Neural cell (in vitro differentiated cells): ENCODE data around the gene MAPK8IP3.
"Not testable (repeated sequence)": the region's sequence is repeated elsewhere in the genome, so short reads cannot be mapped to it uniquely, and the experiment has no call there.

Experiments used
- CTCF ChIP-seq: fragments of 450-650 bp; IDR thresholded peaks from 2 replicates; pipeline ENCODE4 v1.5.1; 2014; ENCODE audit warnings: antibody characterized with exemption, mild to moderate bottlenecking, moderate library complexity; ENCODE audit not compliant: poor library complexity, severe bottlenecking
- EP300 ChIP-seq: fragments of 450-650 bp; conservative IDR thresholded peaks from 2 replicates; pipeline ENCODE4 v1.6.1; 2014; ENCODE audit warnings: antibody characterized with exemption, mild to moderate bottlenecking, moderate library complexity; ENCODE audit not compliant: poor library complexity, severe bottlenecking
- EZH2 ChIP-seq: fragments of 200-600, 300-800 bp; shearing (Covaris generic), sonication (generic); IDR thresholded peaks from 2 replicates; pipeline ENCODE4 v1.6.1; 2014; ENCODE audit warnings: antibody characterized with exemption, low read length, borderline replicate concordance, mild to moderate bottlenecking; ENCODE audit not compliant: insufficient read depth, poor library complexity, severe bottlenecking
- REST ChIP-seq: IDR thresholded peaks from 2 replicates; pipeline ENCODE4 v1.6.1; 2012; ENCODE audit warnings: borderline replicate concordance

GRCh38 chr16:1705324-1705687, 689 bp upstream of the MAPK8IP3 start:
- TF ChIP-seq EP300, CTCF, EZH2, REST: not testable (repeated sequence)
